RPMI7951 (cell line): ENCODE results near the gene ADARB2. TPM values are rescaled to one million over a fixed set of nuclear protein-coding genes. Genes with fewer than 3 reads are reported as not detected.

Source experiments
- DNase-seq: peaks from one replicate; pipeline ENCODE4 v3.0.0-alpha.2; 2012; ENCODE audit warnings: low read depth
- total RNA-seq: library from RNA; depleted of rRNA; stranded (reverse); fragments of >200 nt; shearing (Covaris generic); gene quantifications from 2 replicates; pipeline ENCODE4 v1.2.3, GENCODE V29; 2014

The ADARB2 gene
- total RNA-seq, 1 experiment from 2014 or later: not detected

DNA sequence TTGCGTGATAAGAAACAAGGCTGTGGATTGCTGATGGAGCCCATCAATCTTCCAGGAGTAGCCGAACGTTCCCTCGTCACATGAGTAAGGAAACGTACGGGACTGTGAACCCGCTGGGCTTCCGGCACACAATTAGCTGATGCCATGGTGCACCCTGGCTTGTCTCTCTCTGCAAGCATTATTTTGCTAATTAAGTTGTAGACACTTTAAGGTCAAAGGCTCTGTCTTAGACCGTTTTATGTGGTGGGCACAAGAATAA, 50.9 kb downstream of the ADARB2 start:
- DNase-seq: no peak

DNA sequence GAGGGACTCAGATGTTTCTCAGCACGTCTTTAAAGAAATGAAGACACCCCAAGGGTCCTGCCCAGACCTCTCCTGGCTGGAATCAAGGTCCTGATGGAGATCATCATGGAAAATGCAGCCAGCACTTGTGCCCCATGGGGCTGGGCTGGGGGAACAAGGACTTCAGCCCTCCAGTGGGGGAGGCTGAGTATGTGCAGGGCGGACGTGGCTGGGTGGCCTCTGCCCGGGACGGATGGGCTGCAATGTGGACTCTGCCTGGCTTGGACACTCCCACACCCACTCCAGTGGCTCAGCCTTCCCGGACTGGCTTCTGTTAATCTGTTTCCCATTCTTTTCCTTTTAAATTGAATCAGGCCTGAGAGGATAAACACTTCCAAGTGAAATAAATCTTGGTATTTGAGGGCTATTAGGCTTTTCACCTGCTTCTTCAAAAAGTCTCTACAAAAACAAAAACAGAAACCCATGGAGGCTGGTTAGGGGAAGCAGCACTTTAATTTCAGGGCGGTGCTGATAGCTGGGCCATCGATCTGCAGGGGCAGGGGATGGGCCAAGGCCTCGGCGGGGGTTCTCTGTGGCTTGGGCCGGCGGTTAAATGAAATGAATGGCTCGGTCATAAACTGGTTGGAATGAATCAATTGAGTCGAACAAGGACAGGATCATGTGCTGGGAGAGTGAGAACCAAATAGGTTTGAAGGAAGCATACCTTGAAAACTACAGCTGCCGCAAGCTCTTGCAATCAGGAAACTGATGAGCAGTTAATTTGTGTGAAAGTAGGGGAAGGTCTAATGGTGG, 51.4 kb downstream of the ADARB2 start:
- no peak for DNase-seq

DNA sequence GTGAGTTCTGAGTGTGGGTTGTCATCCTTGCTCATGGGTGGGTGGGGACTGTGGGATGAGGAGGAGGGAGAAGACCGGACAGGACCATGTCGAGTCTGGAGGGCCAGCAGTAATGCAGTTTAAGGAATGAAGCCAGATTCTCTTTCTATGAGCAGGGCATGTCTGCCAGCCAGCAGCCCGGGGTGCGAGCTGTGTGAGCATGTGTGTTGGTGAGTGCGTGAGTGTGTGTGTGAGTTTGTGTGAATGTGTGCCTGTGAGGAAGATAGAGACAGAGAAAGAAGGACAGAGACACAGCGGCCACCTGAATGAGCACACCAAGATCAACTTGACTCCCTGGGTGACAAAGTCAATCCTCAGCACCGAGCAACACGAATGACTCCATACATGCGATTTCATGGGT, 52.3 kb downstream of the ADARB2 start:
- no peak for DNase-seq

DNA sequence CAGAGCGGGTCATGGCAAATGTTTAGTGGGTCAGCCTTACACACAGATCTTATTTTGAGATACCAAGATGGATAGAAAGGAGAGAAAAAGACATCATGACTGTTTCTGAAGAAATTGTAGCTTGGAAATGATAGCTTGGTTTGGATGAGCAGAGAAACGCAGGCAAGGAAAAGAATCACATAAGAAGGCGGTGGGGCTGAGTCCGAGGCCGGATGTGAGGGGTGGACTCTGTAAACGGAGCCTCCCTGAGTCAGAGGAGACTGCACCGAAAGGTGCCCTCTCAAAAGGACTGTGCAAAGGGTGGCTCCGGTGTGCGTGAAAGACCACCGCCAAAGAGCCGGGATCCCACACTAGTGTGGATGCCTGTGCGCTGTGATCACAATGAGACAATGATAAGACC, 53.7 kb downstream of the ADARB2 start:
- no peak for DNase-seq

DNA sequence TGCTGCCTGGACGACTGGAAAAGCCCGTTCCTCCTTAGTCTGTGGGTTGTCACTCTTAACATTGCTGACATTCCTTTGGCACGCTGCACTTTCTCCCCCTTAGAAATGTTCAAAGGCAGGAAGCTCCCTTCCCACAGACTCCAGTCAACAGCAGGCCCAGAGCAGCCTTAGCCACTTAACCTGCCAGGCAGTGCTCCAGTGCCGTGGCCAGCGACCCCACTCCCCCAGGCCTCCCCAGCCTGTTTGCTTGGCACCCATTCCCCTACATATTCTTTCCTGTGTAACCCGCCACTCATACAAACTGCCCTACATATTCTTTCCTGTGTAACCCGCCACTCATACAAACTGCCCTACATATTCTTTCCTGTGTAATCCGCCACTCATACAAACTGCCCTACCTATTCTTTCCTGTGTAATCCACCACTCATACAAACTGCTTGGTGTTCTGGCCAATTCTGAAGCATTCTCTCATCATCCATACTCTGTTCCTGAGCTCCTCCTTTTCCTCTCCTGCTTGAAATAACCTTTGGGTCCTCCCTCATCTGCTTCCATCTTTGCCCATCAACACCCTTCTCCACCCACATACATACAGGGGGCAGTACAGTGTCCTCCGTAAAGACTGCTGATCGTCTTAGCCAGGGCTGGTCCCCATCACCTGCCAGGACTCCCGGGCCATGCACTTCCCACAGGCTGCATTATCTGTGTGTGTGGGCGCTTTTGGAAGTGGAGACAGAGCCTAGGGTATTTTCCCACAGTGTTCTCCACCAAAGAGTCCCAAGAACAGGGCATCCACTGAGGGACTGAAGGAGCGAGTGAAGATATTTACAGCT, 57.3 kb downstream of the ADARB2 start:
- no peak for DNase-seq

DNA sequence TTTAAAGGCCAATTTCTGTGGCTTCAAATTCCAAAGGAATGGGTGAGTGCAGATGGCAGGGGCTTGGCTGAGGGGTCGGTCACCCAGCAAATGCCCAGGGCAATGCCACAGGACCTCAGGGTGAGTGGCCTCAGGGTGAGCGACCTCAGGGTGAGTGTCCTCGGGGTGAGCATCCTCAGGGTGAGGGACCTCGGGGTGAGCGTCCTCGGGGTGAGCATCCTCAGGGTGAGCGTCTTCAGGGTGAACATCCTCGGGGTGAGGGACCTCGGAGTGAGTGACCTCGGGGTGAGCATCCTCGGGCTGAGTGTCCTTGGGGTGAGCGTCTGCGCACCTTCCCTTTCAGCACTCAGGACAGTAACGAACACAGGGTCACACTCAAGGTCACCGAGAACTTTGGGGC, 59.2 kb downstream of the ADARB2 start:
- no peak for DNase-seq

DNA sequence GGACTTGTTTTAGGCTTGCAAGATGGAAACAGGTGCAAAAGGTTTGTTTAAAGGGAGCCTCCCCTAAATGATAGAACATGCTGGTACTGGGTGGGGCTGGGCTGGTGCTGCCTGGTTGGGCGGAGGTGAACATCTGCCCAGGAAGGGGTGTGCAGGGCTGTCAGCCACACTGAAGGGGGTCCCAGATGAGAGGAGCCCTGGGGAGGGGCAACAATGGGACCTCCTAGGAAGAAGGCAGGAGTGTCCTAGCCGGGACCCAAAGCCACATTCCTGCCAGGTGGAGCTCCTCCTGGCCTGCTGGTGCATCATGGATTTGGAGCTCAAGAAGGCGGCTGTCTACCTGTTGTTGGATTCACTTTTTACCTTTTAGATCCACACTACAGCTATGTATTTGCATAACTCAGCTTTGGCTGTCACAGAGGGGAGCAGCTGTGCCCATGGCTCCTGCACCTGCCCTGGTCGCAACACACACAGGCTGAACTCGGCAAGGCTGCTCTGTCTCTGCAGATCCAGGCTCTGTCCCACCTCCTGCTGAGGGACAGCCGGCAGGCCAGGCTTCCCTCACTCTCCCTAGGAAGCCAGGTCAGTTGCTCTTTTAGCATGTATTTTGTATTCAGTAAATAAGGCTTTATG, 59.9 kb downstream of the ADARB2 start:
- no peak for DNase-seq

DNA sequence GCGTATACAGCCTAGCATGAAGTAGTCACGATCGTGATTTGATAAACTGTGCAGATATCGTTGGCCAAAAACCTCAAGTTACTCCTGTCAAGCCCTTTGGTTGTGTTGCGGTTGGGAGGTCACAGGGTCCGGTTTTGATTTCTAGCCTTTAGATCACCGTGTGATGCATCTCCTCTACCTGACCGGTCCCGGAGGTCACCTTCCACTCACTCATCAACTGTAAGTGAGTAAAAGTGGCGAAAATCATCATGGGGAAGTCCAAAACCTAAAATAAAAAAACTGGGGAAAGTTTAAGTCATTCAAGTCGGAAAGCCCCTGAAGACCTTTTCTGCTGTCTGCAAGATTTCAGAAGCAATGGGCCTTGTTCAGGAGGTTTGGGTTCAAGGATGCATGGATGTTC, 62.8 kb downstream of the ADARB2 start:
- DNase-seq: no peak

DNA sequence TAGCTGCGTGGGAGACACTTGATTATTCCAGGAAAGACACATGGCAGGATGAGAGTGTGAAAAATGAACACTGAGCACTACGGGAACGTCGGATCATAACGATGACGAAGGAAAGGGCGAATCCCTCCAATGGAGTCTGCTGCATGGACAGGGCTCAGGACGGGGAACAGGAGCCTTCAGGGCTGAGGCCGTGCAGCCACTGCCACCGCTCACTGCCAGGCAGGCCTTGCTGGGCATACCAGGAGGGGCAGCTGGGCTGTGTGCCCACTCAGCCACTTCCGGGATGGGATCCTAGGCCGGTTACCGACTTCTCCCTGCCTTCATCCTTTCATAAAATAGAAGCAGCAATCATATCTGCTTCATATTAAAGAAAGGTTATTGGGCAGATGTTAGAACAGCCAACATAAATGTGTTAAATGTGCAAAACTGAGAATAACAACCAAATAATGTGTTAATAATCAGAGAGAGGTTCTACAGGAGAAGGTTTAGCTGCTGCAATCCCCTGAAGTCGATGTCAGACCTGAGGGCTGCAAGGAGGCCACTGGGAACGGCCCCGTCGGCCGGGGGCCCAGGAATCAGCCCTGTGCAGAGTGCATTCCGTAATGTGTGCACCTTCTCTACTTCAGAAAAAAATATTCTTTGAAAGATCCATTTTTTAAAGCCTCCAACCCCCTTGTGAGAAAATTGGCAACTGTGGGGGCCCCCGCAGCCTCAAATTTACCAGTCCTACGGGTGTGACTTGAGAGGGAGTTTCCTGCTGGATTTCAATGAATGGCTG, 63.6 kb downstream of the ADARB2 start:
- no peak for DNase-seq

DNA sequence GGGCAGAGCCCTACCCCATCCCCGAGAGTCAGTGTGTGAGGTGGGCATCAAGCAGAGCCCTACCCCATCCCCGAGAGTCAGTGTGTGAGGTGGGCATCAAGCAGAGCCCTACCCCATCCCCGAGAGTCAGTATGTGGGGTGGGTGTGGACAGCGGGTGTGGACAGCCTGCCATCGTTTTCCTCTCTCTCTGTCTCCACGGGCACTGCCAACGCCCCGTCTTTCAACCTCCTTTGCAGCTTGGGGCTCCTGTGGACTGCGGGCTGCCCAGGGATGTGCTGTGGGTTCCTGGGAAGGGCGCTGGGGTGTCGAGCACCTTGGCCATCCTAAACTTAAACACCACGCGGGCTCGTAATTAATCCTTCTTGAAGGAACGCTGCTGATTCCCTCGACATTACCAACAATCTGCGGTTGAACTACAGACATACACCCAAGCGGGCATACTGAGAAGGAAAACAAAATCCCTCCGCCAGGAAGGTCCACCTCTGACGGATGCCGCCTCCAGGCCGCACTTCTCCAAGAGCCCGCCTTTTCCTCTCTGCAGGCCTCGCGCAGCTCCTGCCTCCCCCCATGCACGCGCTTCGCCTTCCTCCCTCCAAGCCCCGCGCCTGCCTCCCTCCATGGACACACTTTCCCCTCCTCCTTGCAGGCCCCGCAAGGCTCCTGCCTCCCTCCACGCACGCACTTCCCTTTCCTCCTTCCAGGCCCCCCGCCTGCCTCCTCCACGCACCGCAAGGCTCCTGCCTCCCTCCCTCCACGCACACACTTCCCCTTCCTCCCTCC, 65.1 kb downstream of the ADARB2 start:
- no peak for DNase-seq

DNA sequence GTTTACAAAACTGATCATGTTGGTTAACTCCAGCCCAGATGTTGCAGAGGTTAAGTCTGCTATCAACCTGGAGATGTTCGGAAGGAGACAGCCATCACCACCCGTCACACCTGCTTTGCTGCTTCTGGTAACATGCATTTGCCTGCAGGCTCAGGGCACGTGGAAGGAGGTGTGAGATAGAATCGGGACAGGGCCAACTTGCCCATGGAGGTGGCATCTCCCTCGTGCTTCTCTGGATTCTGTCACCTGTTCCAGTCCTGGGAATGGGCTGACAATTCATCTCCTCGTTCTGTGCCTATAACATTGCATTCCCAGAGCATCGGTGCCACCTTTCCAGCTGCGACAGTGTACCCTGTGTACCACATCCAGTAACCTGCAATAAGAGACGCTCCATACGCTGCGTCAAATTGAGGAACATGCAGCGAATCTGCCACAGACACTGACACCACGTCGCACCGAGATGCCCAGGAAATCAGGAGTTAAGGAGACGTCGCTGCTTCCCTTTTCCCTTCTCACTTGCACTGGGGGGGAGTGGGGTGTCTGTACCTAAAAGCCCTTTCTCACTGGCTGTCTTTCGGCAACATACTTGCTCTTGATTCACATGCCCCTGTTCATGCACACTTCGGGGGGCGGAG, 65.8 kb downstream of the ADARB2 start:
- no peak for DNase-seq

DNA sequence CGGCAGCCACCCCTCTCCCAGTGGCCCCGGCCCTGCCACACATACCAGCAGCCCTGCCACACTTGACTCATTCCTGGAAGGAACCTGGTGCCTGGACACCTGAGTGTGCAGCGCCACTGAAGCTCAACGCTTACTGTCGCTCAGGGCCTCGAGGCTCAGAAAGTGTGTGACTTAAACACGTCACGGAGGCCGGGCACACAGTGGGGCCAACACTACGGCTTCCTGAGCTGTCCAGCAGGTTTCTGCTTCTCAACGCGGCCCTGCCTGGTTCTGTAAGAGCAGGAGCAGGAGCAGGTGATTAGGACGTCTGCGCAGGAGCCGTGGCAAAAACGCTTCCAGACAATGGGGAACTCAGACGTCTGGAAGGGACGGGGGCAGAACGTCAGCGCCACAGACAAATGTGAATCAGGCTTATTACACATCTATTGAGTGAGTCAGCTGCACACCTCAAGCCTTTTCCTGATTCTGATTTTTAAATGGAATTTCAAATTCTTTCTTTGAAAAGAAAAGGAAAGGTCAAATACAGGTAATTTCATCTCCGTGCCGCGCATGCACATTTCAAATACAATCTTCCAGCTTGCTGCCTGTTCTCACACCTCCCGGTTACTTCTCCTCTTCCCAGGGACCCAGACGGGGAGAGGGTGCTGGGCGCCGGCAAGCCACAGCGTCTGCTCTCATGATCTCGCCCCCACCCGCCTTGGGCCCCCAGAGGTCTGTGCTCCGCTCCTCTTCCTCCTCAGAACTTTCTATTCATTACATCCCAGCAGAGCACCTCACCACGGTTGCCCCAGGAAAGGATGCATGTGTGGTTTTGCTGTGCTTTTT, 66.6 kb downstream of the ADARB2 start:
- no peak for DNase-seq

DNA sequence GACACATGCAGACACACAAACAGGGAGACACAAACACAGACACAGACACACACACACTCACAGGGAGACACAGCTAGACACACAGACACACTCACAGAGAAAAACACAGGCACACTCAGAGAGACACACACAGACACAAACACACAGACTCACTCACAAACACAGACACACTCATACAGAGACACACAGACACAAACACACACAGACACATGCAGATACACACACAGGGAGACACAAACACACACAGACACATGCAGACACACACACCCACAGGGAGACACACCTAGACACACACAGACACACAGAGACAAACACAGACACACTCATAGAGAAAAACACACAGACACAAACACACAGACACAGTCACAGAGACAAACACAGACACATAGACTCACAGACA, 67.9 kb downstream of the ADARB2 start:
- DNase-seq: no peak

DNA sequence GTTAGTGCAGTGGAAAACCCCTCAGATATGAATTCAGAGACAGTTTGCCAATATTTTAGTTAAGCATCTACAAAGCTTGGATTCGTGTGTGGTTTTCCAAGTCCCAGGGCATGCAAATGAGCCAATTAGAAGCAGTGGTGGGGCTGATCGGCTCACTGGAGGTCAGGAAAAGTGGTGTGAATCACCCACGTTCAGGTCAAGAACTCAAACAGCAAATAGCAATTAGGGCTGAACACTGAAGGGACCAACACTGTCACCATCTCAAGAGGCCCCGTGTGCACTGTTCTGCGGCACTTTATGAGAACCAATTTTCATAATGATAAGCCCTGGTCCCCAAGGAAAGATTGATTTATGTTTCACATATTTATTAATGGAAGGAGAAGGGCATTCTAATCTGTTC, 68.9 kb downstream of the ADARB2 start:
- DNase-seq: no peak

DNA sequence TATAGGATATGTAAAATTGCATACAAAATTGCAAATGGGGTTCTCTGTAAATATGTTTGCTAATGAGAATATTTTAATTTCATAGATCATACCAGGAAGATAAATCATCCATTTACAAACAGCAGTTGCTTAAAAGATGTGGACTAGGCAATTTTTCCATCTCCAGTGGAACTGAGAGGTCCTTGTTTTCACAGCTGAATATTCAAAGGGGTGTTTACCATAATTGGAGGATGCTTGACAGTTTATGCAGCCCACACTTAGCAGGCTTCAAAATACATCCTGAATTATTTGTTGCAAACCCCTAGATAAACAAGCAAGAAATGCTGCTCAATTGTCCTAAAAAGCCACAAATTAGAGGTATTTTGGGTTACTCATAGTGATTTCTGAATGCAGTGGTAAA, 69.9 kb downstream of the ADARB2 start:
- no peak for DNase-seq

DNA sequence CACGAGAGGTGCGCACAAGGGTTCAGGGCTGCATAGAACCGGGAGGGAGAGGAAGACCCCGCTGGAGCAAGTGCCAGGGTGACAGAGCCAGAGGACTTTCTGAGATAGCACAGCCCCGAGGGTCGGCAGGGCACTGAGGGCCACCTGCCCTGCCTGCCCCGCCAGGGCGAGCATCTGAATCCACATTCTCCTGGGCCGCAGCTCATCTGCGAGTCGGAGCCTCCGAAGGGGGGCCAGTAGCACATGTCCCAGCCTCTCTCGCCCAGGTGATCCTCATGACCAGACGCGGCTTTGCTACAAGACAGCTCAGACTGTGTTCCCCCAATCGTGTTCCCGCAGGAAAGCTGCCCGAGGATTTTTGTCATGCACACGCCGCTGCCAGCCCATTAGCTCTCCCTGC, 71.2 kb downstream of the ADARB2 start:
- DNase-seq: no peak

DNA sequence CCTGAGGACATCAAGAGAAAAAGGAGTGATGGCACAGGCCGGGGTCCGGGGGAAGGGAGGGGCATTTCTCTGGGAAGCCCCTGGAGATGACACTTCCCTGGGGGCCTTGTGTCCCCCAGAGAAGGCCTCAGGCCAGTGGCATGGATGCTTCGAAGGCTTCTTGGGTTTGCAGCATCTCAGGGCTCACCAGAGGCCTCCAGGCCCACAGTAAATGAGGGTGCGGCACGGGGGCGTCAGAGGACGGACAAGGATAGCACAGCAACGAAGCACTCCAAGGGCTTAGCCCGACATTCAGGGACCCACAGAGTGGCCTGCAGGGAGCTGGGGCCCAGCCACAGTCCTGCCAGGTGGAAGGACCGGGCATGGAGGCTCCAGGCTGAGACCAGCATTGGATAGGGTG, 71.6 kb downstream of the ADARB2 start:
- DNase-seq: no peak

DNA sequence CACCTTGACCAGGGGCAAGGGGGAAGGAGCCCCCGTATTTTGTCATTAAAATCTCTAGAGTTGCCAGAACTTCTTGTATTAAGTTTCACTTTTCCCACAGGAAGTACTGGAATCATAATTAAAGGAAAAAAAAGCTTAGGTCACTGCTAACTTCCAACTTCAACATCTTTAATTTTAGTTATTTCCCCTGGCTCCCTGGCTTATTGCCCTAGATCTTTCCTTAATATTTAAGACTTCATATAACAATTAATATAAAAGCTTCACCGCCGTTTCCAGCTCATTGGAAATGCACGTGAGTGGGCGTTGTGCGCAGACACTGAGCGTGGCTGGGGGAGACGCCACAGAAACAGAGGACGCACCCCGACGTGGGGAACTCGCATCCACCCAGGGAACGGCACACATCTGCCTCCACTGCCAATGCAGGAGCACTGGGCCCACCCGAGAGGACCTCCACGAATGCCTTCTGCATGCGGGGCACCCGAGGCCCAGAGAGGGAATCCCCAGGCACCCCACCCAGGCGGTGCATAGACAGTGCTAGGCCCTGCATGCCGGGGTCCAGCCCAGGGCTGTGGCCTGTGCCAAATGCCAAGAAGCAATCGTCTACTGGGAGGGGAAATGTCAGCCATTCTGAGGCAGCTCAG, 72.2 kb downstream of the ADARB2 start:
- DNase-seq: no peak

DNA sequence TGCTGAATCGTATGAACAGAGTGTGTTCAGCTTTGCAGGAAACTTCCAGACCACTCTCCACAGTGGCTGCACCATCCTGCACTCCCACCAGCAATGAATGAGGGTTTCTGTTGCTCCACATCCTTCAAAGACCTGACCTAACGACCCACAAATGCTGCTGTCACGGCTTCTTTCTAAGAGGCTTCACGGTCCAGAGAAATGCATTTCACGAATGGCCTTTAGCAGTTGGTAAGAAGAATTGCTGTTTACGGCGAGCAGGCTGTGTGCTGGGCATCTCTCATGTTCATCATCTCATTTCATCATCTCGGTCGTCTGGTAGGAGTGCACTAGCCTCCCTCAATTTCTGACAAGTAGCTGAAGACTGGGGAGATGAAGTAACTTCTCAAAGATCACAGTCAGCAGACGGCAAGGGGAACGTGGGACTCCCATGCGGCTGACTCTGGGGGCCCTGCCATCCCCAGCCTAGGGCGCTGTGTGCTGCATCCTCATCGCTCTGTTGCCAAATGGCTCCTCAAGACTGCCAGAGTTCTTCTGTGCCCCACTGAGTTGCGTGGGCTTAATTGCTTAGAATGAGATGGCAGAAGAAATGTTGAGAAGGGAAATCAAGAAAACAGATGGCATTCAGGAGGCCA, 72.9 kb downstream of the ADARB2 start:
- DNase-seq: no peak
